ENCODE measurements around the gene TBC1D1.
A peak's percentile ranks its signal among the peaks of the same experiment; 100 is the strongest.

TBC1D1 gene

DNA sequence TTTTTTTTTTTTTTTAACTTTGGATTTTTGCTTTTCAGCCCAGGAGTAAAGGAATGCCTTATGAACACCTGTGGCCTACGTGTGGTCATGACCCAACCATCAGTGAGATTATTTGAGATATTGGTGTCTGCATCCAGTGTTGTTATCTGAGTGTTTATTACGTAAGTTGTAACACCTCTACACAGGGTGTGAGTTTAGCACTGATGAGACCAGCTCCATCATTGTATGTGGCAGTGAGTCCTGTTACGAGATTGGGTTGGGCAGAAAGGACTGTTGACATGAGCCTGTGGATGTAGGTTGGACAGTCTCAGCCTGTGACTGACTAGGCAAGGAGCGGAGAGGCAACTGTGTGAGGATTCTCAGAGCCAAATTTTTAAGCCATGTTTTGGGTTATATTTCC is 248.3 kb downstream of the TBC1D1 start:
- Histone ChIP-seq H3K27ac (ENCODE audit: low read length) (no peak overlapping the region), H3K79me2 (ENCODE audit: low read length) (no peaks in the 10 kb centered on the region), H3K9me2 (replicated peaks; ENCODE audit: insufficient read depth, low read length) (no peaks in the 10 kb centered on the region), H3K36me3 (replicated peaks; ENCODE audit: insufficient read depth, low read length) (no peaks in the 10 kb centered on the region; the same call in 1 of the 2 replicates), H3K27me3 (replicated peaks; ENCODE audit: insufficient read depth, low read length) (no peaks in the 10 kb centered on the region), H3F3A (ENCODE audit: insufficient read depth, low read length) (no peaks in the 10 kb centered on the region), H4K20me1 (ENCODE audit: insufficient read depth, low read length) (no peaks in the 10 kb centered on the region), H3K4me3 (ENCODE audit: low read length) (no peak overlapping the region), H3K4me2 (ENCODE audit: low read depth, low read length) (no peak overlapping the region), H3K4me1 (ENCODE audit: low read length) (peaks cover 22% of the 10 kb centered on the region), H3K9me3 (replicated peaks; ENCODE audit: insufficient read depth, low read length) (no peaks in the 10 kb centered on the region), H2AFZ (ENCODE audit: low read length) (no peak overlapping the region), H3K9ac (ENCODE audit: low read length) (no peak overlapping the region)
- DNase-seq: no peak
- TF ChIP-seq EZH2phosphoT487 (IDR thresholded peaks at IDR 0.05; ENCODE audit: low read length) (no peak), EZH2 (optimal IDR thresholded peaks at IDR 0.05; ENCODE audit: low read depth, low read length) (no peak), CTCF (IDR thresholded peaks at IDR 0.05; ENCODE audit: low read length) (no peak)

DNA sequence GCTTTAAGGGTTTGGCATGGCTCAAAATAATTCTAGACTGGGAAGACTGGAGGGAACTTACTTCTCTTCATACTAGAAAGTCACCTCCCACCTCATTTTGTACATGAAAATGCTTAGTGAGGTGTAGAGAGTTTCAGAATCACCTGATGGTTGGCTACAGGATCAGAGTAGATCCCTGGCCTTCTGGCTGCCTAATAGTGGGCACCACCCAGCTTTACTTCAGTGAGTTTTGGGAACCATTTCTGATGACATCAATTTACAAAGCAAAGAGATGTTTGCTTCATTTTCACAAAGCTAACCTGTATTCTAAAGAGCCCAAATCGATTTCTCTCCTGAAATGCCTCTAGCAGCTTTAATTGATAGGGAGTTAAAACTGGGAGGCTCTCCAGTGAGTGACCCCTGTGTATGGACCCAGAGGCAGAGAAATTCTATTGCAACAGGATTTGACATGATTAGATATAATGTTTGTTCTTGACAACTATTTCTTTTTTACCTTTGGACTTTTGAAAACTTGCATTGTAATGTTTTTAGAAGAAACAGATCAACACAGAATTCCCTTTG is 249.8 kb downstream of the TBC1D1 start:
- H3K9me2 ChIP-seq (replicated peaks; ENCODE audit: insufficient read depth, low read length): no peaks in the 10 kb centered on the region
- H3K27me3 ChIP-seq (replicated peaks; ENCODE audit: insufficient read depth, low read length): no peaks in the 10 kb centered on the region
- no peak overlapping the region for H3K9ac ChIP-seq (ENCODE audit: low read length)
- peak overlapping the region; percentile 2; the same call in 1 of the 2 replicates for H3K27ac ChIP-seq (ENCODE audit: low read length)
- no peak overlapping the region for H3K4me3 ChIP-seq (ENCODE audit: low read length)
- H3F3A ChIP-seq (ENCODE audit: insufficient read depth, low read length): no peaks in the 10 kb centered on the region
- H3K79me2 ChIP-seq (ENCODE audit: low read length): no peaks in the 10 kb centered on the region
- H3K9me3 ChIP-seq (replicated peaks; ENCODE audit: insufficient read depth, low read length): no peaks in the 10 kb centered on the region
- DNase-seq: no peak
- peaks cover 16% of the 10 kb centered on the region for H3K4me1 ChIP-seq (ENCODE audit: low read length)
- no peaks in the 10 kb centered on the region for H3K36me3 ChIP-seq (replicated peaks; ENCODE audit: insufficient read depth, low read length)
- no peaks in the 10 kb centered on the region for H4K20me1 ChIP-seq (ENCODE audit: insufficient read depth, low read length)
- H2AFZ ChIP-seq (ENCODE audit: low read length): no peak overlapping the region
- TF ChIP-seq EZH2phosphoT487 (IDR thresholded peaks at IDR 0.05; ENCODE audit: low read length) (no peak), CTCF (IDR thresholded peaks at IDR 0.05; ENCODE audit: low read length) (no peak), EZH2 (optimal IDR thresholded peaks at IDR 0.05; ENCODE audit: low read depth, low read length) (no peak)
- H3K4me2 ChIP-seq (ENCODE audit: low read depth, low read length): no peak overlapping the region; the same call in 1 of the 2 replicates

DNA sequence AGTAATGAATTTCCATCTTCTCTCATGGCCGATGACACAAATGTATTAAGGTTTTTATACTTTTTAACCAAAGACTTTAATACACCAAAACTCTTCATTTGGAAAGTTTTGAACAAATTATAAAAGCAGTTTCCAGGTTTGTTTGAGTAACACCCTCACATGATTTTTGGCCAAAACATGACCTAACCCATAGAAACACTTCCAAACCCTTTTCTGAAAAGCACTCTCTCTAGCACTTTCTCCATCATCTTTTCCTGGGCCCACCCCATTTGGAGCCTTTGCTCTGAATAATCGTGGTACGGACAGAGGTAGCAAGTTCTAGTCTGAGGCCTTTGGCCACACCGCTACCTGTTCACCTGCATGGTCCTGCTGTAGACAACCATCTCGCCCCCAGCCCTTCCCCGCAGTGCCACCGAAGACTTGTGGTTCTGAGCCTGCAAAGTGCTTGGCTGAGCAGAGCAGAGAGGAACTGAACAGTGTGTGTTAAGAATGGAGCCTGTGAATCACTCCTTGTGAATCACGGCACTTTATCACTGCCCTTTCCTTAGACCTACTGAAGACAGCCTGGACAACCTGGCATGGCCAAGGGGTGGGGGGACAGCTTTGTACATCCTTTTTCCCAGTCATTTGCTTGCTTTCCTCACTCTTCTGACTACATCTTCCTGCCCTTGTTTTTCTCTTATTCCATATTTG is 251.1 kb downstream of the TBC1D1 start:
- Histone ChIP-seq H3K9ac (ENCODE audit: low read length) (no peak overlapping the region), H3F3A (ENCODE audit: insufficient read depth, low read length) (no peaks in the 10 kb centered on the region), H3K27me3 (replicated peaks; ENCODE audit: insufficient read depth, low read length) (no peaks in the 10 kb centered on the region), H3K4me2 (ENCODE audit: low read depth, low read length) (no peak overlapping the region), H3K79me2 (ENCODE audit: low read length) (no peaks in the 10 kb centered on the region), H3K9me3 (replicated peaks; ENCODE audit: insufficient read depth, low read length) (no peaks in the 10 kb centered on the region), H3K27ac (ENCODE audit: low read length) (no peak overlapping the region), H3K4me3 (ENCODE audit: low read length) (no peak overlapping the region), H2AFZ (ENCODE audit: low read length) (no peak overlapping the region), H4K20me1 (ENCODE audit: insufficient read depth, low read length) (no peaks in the 10 kb centered on the region), H3K4me1 (ENCODE audit: low read length) (peaks cover 16% of the 10 kb centered on the region), H3K9me2 (replicated peaks; ENCODE audit: insufficient read depth, low read length) (no peaks in the 10 kb centered on the region), H3K36me3 (replicated peaks; ENCODE audit: insufficient read depth, low read length) (no peaks in the 10 kb centered on the region)
- DNase-seq: no peak
- no peak for TF ChIP-seq CTCF (IDR thresholded peaks at IDR 0.05; ENCODE audit: low read length)
- TF ChIP-seq EZH2 (optimal IDR thresholded peaks at IDR 0.05; ENCODE audit: low read depth, low read length): no peak
- TF ChIP-seq EZH2phosphoT487 (IDR thresholded peaks at IDR 0.05; ENCODE audit: low read length): no peak

All from MM.1S (cell line).